GM18502 (cell line): Measurements from ENCODE around the gene ASZ1.

Experiments used
- ATAC-seq: cut with Tn5 transposase; IDR thresholded peaks from one replicate; pipeline ENCODE4 v1.9.1; 2021; ENCODE audit warnings: mild to moderate bottlenecking; ENCODE audit not compliant: unreplicated experiment, poor library complexity

Gene ASZ1

GRCh38 chr7:117347962-117348672, 79.2 kb downstream of the ASZ1 start:
- peak; percentile 93 for ATAC-seq

GRCh38 chr7:117347480-117347879, 79.8 kb downstream of the ASZ1 start:
- ATAC-seq, result peak; percentile 19

GRCh38 chr7:117346161-117346560, 81.1 kb downstream of the ASZ1 start:
- no peak for ATAC-seq

- no peak for ATAC-seq
Observed at GRCh38 chr7:117338020-117338419, 89.3 kb downstream of the ASZ1 start.

- ATAC-seq, result no peak
Observed at GRCh38 chr7:117333168-117333567, 94.1 kb downstream of the ASZ1 start.

DNA sequence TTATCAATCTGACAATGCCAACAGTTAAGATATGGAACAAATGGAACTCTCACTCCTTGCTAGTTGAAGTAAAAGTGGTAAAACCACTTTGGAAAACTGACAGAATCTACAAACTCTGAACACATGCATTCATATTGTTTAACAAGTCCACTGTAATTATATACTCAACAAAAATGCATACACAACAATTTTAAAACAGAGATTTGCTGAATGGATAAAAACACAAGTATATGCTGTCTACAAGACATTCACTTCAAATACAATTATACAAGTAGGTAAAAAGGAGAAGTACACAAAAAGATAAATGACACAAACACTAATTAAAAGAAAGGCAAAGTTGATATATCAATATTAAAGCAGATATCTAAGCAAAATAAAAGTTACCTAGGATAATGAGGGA, 95.3 kb downstream of the ASZ1 start:
- no peak for ATAC-seq

DNA sequence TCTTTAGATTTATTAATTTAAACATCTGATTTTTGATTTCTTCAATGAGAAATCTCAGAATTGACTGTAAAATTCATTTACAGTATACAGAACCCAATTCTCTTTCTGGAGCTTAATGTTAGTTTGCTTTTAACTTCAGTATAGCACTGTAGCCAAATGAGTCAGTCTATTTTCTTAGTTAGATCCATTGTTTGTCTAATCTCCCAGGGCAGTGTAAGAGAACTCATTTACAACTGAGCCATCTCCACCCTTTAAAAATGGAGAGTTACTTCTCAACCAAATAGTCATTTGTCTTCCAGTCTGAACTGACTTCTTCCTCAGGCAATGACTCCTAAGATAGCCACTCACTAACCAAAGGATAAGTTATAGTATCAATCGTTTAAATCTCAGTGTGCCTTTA, 101.5 kb downstream of the ASZ1 start:
- no peak for ATAC-seq

DNA sequence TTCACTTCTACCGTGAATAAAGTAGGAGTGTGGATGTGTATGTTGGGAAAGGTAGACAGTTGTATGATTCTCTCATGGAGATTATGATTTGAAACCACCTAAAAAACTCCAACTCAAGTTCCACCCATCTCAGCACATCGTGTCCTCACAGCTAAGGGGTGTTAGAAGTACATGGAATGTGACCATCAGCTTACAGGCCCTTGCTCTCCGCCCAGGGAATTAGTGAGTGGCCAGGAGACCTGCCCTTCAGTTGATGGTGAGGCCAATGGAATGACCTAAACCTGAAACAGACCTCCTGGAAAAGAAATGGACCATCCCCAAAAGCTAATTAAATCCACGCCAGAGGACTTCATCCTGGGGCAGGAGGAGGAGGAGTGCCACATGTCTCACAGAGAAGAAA, 102.3 kb downstream of the ASZ1 start:
- no peak for ATAC-seq

- ATAC-seq, result no peak
Observed at GRCh38 chr7:117323851-117324711, 103.2 kb downstream of the ASZ1 start.

DNA sequence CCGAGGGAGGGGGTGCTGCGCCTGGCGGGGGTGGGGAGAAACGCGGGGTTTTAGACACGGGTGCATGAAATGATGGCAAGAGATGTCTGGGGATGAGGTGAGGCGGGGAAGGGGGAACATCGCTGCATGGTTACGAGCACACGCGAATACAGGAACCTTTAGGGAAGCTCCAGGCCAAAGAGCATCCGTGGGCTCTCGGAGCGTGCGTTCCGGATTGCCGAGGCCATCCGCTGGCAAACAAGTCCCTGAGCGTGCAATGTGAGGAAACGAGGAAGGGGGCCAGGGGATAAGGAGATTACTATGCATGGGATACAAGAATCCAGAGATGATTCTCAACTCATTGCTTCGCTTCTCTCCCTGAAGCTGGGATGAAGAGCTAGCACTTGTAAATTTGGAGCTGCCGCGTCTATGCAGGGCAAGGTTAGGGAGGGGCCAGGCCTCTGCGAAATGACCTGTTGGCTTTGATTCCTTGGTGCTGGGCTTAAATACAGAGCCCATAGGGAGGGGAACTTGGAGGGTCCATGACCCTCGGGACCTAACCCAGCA, 103.9 kb downstream of the ASZ1 start:
- no peak for ATAC-seq

GRCh38 chr7:117322741-117323304, 104.5 kb downstream of the ASZ1 start, which contains the start of gene WNT2:
WNT2 (minus strand) TSS chr7:117323058; CDS start chr7:117322989, 69 bp downstream.
- ATAC-seq, result no peak

DNA sequence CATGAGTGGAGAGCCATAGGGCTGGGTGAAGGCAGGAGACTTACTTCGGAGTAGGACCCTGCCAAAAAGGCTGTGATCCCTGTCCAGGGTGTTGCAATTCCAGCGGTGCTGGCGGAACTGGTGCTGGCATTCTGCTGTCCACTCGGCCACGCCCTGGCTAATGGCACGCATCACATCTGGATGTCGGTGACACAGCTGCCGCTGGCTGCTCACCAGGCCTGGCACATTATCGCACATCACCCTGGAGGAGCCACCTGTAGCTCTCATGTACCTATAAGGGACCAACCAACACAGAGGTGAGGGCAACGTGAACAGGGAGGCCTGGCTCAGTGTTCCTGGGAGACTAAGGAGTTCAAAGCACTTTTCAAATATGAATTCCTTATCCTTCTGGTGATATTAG, 106.8 kb downstream of the ASZ1 start:
- no peak for ATAC-seq

- no peak for ATAC-seq
Observed at GRCh38 chr7:117319181-117319580, 108.1 kb downstream of the ASZ1 start.

DNA sequence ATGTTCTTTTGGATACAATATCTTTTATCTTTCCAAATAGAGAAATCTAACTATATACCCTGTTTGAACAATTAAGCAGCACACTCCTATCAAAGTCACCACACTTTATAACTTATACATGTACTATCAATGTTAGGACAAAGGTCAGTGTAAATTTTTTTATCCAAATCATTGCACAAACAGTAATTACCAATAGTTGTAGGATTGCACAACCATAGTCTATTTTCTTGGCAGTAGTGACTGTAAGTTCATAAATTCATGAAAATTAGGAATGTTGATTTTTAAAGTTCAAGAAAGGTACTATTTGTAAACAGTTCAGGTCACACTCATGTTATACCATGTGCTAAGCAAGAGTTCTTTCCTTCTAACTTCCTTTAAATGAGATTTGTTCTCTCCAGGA, 113.7 kb downstream of the ASZ1 start:
- no peak for ATAC-seq
